GM18868 (cell line): ENCODE measurements around the gene INCENP.

Experiments
- ATAC-seq: cut with Tn5 transposase; IDR thresholded peaks from one replicate; pipeline ENCODE4 v1.9.1; 2021; ENCODE audit warnings: mild to moderate bottlenecking, moderate library complexity; ENCODE audit not compliant: unreplicated experiment

The INCENP gene

DNA sequence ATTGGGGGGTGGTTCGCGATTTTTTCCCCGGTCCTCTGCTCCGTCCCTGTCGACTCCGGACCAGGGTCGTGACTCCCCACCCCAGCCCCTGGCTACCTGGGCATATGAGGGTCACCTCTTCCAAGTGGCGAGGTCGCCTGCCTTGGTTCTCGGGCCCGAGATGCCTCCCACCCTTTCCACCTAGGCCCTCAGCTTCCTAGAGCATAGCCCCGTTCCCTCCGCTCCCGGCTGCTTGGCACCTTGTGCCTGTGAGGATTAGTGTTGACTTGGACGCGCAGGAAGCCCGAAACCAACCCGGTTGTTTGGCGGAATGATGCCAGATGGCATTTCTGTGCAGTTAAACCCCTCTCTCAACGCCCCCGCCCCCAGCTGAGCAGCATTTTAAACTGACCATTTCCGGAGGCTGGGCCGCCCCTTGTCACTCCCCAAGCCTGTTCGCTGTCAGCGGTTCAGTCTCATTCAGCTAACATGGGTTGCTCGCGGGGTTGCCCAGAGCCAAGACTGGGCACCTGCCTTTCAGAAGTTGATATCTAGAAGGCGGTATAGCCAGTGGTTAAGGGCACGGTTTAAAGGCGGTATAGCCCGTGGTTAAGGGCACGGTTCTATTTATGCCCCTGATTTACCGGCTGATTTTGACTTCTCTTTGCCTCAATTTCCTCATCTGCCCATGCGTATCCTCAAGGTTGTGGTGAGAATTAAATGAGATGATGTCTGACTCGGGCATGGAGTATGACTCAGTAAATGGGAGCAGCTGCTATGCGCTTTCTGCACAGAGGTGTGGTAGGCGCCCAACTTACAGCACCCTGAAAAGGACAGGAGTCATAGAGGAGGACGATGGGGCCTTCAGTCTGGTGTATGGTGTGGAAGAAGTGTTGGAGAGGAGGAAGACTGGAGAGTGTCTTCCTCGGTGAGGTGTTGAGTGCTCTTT, 639 bp downstream of the INCENP start:
- ATAC-seq, result no peak

DNA sequence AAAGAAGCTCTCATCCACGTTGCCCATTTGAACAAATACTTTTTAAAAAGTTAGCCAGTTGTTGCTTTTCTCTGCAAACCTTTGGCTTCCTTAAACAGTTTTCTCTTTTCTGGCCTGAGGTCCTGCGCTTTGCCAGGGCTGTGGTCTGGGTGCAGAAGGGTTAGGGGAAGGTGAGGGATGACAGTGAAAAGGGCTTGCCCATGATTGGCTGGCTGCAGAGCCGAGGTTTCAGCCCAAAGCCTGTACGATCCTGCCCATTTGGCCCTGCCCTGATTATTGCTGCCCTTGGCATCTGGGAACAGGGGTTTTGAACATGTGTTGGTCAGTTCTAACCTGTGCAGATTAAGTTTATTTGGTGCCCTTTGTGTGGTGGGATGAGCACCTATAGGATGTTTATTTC, 1.5 kb downstream of the INCENP start:
- ATAC-seq, result no peak

DNA sequence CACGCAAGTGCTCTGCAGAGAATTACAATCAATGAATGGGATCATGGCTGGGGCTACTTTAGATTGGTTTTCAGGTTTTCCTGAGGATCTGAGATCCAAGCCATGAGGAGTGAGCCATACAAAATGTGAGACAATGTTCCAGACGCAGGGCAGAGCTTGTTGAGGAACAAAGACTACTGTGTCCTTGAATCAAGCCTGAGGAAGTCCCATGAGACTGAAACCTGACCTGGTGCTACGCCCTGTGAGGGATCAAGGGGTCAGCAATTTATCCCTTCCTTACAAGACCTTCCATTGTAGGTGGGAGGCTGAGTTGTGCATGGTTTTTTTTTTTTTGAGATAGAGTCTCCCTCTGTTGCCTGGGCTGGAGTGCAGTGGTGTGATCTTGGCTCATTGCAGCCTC, 2.1 kb downstream of the INCENP start:
- no peak for ATAC-seq

DNA sequence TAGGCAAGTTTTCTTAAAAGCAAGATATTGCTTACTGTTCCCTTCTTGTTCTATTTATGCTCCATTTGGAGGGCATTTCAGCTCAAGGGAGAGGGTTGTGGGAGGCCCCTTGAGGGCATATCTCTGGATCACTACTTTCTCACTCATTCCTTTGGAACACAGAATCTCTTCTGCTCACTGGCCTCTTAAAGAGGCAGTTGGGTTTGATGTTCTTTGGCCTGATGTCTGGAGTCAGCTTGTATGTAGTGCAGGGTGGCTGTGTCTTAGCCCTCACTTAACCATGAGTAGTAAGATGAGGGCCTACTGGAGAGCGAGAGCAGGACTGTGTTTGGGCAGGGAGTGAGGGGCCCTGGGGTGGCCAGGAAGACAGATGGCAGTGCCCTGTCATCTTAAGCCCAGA, 3.6 kb downstream of the INCENP start:
- ATAC-seq, result no peak

DNA sequence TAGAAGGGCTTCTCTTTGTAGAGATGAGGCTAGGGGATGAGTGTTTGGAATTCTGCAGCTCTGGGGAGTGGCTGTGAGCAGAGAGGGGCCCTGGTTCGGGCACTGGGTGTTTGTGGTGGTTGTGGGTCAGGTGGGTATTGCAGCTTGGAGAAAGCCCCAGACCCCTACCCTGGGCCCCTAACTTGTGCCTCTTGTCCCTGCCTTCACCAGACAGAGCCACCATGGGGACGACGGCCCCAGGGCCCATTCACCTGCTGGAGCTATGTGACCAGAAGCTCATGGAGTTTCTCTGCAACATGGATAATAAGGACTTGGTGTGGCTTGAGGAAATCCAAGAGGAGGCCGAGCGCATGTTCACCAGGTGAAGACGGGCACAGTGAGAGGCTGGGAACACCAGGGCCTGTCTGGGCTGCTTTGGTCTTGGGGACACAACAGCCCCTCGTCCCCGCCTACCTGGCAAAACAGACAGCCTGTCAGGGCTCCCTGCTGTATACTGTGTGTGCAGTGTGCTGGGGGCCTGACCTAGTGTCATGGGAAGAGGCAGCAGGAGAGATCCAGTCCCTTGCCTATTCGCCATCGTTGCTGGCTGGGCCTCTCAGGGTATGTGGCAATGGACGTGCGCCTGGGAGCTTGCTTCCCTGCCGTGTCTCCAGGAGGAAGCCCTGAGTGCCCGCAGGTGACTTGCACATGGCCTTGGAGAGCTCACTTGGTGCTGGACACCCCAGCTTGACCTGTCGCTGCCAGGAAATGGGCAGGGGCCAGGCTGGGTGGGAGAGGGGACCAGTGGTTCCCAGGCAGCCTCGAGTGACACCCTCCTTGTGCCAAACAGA, 4.3 kb downstream of the INCENP start:
- ATAC-seq, result no peak

DNA sequence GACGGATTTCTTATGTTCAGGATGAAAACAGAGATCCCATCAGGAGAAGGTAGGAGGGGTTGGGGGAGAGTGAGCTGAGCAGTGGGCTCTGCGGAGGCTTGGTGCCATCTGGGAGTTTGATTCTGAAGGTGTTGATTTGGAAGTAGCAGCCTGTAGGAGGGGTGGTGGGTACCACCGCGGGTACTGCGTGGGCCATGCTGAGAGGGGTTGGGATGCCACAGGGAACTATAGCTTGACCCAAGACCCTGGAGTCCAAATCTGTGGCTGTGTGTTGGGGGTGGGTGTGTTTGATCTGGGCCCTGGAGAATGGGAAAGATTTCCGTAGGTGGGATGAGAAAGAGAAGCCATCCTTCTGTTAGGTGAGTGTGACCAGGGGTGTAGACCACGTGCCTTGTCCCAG, 5.0 kb downstream of the INCENP start:
- ATAC-seq, result no peak

DNA sequence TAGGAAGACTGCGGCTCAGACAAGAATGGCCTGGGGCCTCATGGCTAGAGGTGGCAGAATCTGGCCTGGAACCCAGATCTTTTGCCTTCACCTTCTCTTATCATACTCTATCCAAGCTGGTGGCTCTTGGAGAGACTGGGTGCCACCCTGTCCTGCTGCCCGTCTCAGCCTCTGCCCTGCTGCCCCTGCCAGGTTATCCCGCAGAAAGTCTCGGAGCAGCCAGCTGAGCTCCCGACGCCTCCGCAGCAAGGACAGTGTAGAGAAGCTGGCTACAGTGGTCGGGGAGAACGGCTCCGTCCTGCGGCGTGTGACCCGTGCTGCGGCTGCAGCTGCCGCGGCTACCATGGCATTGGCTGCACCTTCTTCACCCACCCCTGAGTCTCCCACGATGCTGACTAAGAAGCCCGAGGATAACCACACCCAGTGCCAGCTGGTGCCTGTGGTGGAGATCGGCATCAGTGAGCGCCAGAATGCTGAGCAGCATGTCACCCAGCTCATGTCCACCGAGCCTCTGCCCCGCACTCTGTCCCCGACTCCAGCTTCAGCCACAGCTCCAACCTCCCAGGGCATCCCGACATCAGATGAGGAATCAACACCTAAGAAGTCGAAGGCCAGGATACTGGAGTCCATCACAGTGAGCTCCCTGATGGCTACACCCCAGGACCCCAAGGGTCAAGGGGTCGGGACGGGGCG, 5.9 kb downstream of the INCENP start:
- ATAC-seq, result no peak

DNA sequence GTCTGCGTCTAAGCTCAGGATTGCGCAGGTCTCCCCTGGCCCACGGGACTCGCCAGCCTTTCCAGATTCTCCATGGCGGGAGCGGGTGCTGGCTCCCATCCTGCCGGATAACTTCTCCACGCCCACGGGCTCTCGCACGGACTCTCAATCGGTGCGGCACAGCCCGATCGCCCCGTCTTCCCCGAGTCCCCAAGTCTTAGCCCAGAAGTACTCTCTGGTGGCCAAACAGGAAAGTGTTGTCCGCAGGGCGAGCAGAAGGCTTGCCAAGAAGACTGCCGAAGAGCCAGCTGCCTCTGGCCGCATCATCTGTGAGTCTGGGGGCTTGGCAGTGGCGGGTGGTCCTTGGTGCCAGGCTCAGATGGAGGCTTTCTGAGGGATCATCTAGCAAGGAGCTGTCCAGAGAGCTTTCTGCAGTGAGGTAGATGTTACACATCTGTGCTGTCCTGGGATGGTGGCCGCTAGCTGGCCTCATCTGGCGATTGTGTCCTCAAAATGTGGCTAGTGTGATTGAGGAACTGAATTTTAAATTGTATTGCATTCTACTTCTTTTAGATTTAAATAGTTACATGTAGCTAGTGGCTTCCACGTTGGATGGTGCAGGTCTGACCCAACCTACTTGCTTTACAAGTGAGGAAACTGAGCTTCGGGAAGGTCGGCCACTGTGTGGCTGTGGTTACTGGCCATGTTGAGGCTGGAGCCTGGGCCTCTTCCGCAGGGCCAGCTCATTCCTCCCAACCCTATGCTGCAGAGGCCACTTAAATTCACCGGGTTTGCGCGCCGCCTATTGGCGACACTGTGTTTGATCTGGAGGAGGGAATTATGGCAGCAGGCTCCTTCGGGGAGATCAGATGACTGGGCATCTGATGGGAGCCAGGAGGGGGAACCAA, 6.7 kb downstream of the INCENP start:
- ATAC-seq, result no peak

DNA sequence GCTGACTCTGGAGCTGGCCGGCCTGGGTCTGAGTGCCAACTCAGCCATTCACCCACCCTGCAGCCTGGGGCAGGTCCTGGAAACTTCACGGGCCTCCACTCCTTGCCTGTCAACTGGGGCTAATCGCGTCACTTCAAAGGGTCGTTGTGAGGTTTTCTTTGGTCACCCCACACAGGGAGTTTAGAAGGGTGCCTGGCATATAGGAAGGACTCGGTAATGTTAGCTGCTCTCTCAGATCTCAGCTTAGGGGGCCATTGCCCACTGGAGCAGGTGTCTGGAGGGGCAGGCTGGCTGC, 7.3 kb downstream of the INCENP start:
- ATAC-seq, result no peak

DNA sequence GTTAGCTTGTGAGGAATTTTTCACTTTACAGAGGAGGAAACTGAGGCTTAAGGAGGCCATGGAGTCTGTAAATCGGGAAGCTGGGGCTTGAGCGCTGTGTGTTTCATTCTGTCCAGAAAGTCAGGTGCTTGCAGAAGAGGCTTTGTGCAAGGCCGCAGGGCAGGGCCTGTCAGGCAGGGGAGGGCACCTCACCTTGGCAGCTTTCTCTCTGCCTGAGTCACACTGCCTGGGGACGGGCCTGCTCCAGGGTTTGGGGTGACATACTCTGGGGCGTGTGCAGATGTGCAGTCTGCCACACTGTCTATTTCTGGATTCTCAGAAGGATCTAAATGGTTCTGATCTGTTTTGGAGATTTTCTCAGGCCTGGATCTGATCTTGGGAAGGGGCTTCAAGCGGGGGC, 8.4 kb downstream of the INCENP start:
- no peak for ATAC-seq

DNA sequence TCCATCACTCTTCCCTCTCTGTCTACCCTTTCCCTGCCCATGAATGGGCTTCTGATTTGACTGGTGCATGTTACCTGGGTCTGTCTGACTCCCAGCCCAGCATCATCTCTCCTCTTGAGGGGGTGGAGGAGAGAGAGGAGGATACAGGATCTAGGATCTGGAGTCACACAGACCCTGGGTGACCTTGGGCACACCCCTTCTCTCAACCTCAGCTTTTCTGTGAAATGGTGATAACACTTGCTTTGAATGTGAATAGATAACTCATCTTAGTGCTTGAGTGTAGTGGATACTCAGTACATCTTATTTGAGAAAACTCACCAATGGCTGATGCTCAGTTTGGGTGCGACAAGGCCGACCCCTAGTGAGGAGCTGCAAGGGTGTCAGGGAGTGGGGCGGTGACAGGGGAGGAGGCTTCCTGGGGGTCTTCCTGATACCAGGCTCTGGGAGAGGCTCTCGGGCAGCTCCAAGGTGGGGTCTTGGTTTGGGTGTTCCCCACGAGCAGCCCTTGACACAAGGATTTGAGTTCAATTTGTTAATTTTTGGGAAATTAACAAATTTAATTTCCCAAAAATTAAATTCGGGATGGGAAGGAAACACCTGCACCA, 9.0 kb downstream of the INCENP start:
- no peak for ATAC-seq

DNA sequence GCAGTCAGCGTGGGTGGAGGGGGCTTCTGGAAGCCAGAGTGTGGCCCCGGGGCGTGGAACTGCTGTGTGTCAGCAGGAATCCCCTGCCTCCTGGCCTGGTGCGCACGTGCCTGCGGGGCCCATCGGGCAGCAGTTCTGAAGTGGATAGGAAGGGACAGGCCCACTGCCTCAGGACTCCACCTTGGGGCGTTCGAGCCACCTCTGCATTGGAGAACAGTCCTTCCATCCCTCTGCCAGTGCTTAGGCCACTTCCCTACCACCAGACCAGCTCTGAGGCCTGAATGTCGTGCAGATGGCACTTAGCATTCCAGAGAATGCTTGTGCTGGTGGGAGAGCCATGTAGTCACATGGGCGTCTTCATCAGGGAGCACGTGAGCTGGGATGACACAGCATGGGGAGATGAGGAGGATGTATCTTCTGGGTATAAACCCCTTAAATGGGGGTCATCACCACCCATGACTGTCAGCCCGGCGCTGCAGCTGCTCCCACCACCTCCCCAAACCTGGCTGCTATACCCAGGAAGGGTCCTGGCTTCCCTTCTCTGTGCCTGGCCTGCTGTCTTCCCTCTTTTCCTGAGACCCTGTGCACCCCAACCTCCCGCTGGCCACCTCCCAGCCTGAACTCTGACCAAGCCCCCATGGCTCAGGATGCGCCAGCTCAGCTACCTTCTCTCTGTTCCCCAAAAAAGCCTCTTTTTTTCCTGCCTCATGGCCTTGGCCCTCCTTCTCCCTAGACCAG, 9.7 kb downstream of the INCENP start:
- no peak for ATAC-seq

DNA sequence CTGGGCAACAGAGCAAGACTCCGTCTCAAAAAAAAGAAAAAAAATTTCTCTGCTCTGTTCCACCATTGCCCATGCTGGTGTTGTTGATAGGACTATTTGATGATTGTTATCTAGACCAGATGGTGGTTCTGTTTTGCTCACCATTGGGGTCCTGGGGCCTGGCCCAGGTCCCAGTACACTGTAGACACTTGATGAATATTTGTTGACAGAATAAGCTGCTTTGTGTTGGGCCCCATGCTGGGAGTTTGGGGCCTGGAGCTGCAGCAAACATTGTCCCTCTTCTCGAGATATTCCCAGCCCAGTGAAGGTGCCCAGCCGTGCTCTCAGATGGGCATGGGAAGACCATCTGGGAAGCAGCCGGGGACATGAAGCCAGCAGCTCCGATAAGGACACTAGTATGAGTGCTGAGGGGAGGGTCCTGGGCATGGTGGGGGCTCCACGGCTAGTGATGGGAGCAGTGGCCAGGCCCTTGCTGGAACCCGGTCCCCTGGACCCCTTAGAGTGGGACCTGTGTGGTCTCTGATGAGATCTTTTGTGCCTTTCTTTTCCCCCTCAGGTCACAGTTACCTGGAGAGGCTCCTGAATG, 13.6 kb downstream of the INCENP start:
- no peak for ATAC-seq

DNA sequence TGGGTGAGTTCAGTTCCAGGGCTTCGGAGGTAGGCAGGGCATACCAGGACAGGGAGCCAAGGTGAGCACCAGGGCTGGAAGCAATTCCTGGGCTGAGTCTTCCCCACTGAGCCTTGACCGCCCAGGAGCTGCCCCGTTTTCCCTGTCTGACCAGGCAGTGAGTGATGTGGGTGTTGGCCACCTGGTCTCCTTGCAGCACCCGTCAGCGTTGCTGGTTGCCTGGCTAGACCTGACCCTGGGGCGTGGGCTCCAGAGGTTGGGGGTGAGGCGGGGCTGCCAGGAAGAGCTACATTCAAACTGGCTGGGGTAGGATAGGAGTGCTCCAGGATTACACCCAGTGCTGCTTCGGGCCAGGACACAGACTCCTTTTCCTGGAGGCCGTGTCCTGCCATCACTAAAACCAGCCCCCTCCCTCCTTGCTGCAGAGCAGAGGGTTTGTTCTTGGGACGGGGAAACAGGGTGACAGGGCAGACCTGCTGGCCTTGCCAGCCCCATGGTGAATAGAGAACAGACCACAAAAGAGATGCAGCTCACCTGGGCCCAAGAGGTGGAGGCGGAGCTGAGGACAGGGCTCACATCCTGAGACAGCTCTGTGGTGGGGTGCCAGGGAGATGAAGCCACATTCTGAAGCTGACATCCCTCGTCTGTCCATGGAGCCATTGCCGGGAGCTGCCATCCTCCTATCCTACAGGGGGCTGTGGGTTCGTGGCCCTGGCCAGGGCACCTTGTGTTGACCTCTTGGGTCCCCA, 14.2 kb downstream of the INCENP start:
- no peak for ATAC-seq

DNA sequence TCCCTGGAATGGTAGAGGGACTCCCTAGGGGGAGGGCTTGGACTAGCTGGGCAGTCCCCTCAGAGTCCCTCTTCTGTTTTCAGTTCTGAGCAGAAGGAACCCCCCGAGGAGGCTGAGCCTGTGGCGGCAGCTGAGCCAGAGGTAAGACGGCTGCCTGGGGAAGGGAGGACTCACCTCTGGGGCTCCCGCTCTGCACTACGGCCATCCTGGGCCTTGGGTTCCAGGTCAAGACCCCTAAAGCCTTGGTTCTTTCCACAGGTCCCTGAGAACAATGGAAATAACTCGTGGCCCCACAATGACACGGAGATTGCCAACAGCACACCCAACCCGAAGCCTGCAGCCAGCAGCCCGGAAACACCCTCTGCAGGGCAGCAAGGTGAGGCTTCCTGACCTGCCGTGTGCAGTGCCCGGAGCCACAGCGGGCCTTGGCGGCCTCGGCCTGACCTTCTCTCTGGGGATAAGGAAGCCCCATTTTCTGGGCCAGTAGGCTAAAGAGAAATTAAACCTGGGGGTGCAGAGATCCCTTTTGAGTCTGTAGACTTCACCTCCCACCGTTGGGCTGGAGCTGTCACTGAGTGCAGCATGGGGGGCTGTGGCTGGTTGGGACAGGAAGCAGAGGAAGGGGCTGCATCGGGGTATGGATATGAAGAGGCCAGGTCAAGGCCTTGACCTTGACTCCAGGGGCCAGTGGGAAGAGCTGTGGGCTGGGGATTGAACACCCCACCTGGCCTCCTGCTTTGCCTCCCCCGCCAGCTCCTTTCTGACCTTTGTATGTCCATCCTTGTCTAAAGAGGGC, 15.0 kb downstream of the INCENP start:
- no peak for ATAC-seq

DNA sequence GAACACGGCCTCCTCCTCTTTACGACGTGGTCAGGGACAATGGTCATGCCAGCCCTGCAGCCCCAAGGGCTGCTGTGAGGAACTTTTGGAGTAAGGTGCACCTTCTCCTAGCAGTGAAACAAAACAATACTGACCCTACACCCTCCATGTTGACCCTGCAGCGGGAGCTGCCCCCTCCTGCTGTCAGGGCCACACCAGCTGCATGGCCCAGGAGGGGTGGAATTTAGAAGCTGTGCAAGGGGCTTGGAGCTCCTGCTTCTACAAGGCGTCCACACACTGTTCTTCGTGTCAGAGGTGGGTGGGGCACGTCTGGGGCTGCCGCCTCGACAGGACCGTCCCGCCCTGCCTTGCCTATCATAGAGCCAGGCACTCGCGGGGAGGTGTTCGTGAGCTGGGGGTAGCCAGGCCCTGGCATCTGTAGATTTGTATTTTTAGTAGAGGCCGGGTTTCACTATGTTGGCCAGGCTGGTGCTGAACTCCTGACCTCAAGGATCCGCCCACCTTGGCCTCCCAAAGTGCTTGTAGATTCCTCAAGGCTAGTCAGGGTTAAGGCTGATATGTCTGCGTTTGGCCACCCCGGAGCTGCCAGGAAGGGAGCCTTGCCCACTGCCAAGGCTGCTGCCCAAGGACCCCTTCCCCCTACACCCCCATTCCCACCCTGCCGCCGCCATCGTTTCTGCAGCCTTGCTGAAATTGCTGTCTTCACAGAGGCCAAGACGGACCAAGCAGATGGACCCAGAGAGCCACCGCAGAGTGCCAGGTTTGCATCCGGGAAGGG, 15.9 kb downstream of the INCENP start:
- no peak for ATAC-seq
